ENCODE measurements around the gene NUDT17. TPM values are rescaled to one million over a fixed set of nuclear protein-coding genes. Genes with fewer than 3 reads are reported as not detected.

Gene NUDT17
- total and polyA plus RNA-seq, 2 donors (not counting 1 experiment from before 2014, with no cell fraction given) = 3.4 to 5.1 TPM

GRCh38 chr1:145893306-145894055, 48.1 kb downstream of the NUDT17 start:
- Histone ChIP-seq H3K79me2 (ENCODE audit: control insufficient read depth, insufficient read depth, low read length) (no peaks in the 10 kb centered on the region), H3K36me3 (ENCODE audit: control insufficient read depth, insufficient read depth, low read length) (no peaks in the 10 kb centered on the region), H3K4me1 (ENCODE audit: control insufficient read depth, extremely low read depth, insufficient read depth, low read length) (peaks cover 19% of the 10 kb centered on the region), H3K9me3 (ENCODE audit: control insufficient read depth, insufficient read depth, low read depth, low read length) (no peaks in the 10 kb centered on the region), H4K20me1 (ENCODE audit: control insufficient read depth, extremely low read depth, insufficient read depth, low read length) (no peaks in the 10 kb centered on the region), H3K4me3 (replicated peaks in 1 of 4; ENCODE audit: control extremely low read depth in 1 of 4, insufficient read depth in 1 of 4, low read depth in 3 of 4, low read length in 4 of 4) (no peak overlapping the region), H3K4me2 (ENCODE audit: extremely low read depth, insufficient read depth, low read length) (no peak overlapping the region), H3K27me3 (ENCODE audit: control insufficient read depth, insufficient read depth, low read length) (no peaks in the 10 kb centered on the region), H3K9ac (ENCODE audit: insufficient read depth, low read length) (no peak overlapping the region), H3K27ac (ENCODE audit: insufficient read depth, low read length) (no peak overlapping the region), H2AFZ (ENCODE audit: low read length) (no peak overlapping the region)
- TF ChIP-seq CTCF (conservative IDR thresholded peaks at IDR 0.05 in 1 of 2, IDR thresholded peaks at IDR 0.05 in 1 of 2; ENCODE audit: low read depth in 1 of 2, low read length in 2 of 2) (no peak), EZH2 (IDR thresholded peaks at IDR 0.05; ENCODE audit: low read length, missing control alignments) (no peak)
- no peak for DNase-seq (ENCODE audit: low read depth in 2 of 2)

- Histone ChIP-seq H3K4me1 (ENCODE audit: control insufficient read depth, extremely low read depth, insufficient read depth, low read length) (peaks cover 19% of the 10 kb centered on the region), H3K4me2 (ENCODE audit: extremely low read depth, insufficient read depth, low read length) (no peak overlapping the region), H2AFZ (ENCODE audit: low read length) (no peak overlapping the region), H3K9ac (ENCODE audit: insufficient read depth, low read length) (no peak overlapping the region), H3K27ac (ENCODE audit: insufficient read depth, low read length) (no peak overlapping the region), H3K9me3 (ENCODE audit: control insufficient read depth, insufficient read depth, low read depth, low read length) (no peaks in the 10 kb centered on the region), H3K27me3 (ENCODE audit: control insufficient read depth, insufficient read depth, low read length) (no peaks in the 10 kb centered on the region), H3K36me3 (ENCODE audit: control insufficient read depth, insufficient read depth, low read length) (no peaks in the 10 kb centered on the region), H4K20me1 (ENCODE audit: control insufficient read depth, extremely low read depth, insufficient read depth, low read length) (no peaks in the 10 kb centered on the region), H3K4me3 (replicated peaks in 1 of 4; ENCODE audit: control extremely low read depth in 1 of 4, insufficient read depth in 1 of 4, low read depth in 3 of 4, low read length in 4 of 4) (no peak overlapping the region), H3K79me2 (ENCODE audit: control insufficient read depth, insufficient read depth, low read length) (no peaks in the 10 kb centered on the region)
- DNase-seq (ENCODE audit: low read depth in 2 of 2) = no peak
- TF ChIP-seq CTCF (conservative IDR thresholded peaks at IDR 0.05 in 1 of 2, IDR thresholded peaks at IDR 0.05 in 1 of 2; ENCODE audit: low read depth in 1 of 2, low read length in 2 of 2) (no peak), EZH2 (IDR thresholded peaks at IDR 0.05; ENCODE audit: low read length, missing control alignments) (no peak)
Observed at GRCh38 chr1:145895471-145895870, 50.0 kb downstream of the NUDT17 start.

GRCh38 chr1:145897969-145898368, 52.5 kb downstream of the NUDT17 start:
- no peaks in the 10 kb centered on the region for H3K9me3 ChIP-seq (ENCODE audit: control insufficient read depth, insufficient read depth, low read depth, low read length)
- H2AFZ ChIP-seq (ENCODE audit: low read length) = no peak overlapping the region

More at GRCh38 chr1:145897969-145898368, 52.5 kb downstream of the NUDT17 start:
- Histone ChIP-seq H3K4me3 (replicated peaks in 1 of 4; ENCODE audit: control extremely low read depth in 1 of 4, insufficient read depth in 1 of 4, low read depth in 3 of 4, low read length in 4 of 4) (no peak overlapping the region), H4K20me1 (ENCODE audit: control insufficient read depth, extremely low read depth, insufficient read depth, low read length) (no peaks in the 10 kb centered on the region), H3K9ac (ENCODE audit: insufficient read depth, low read length) (no peak overlapping the region), H3K4me1 (ENCODE audit: control insufficient read depth, extremely low read depth, insufficient read depth, low read length) (peaks cover 2% of the 10 kb centered on the region), H3K4me2 (ENCODE audit: extremely low read depth, insufficient read depth, low read length) (no peak overlapping the region), H3K27ac (ENCODE audit: insufficient read depth, low read length) (no peak overlapping the region), H3K27me3 (ENCODE audit: control insufficient read depth, insufficient read depth, low read length) (no peaks in the 10 kb centered on the region), H3K36me3 (ENCODE audit: control insufficient read depth, insufficient read depth, low read length) (no peaks in the 10 kb centered on the region), H3K79me2 (ENCODE audit: control insufficient read depth, insufficient read depth, low read length) (no peaks in the 10 kb centered on the region)
- no peak for DNase-seq (ENCODE audit: low read depth in 2 of 2)
- TF ChIP-seq EZH2 (IDR thresholded peaks at IDR 0.05; ENCODE audit: low read length, missing control alignments) = no peak
- no peak for TF ChIP-seq CTCF (conservative IDR thresholded peaks at IDR 0.05 in 1 of 2, IDR thresholded peaks at IDR 0.05 in 1 of 2; ENCODE audit: low read depth in 1 of 2, low read length in 2 of 2)

Other genes starting within 250 kb of the NUDT17 start
- gene GPR89A, start 237.6 kb upstream of the NUDT17 start, total RNA-seq = 22.1 and 23.6 TPM in 2 replicates
- gene GPR89A, start 237.6 kb upstream of the NUDT17 start, polyA plus RNA-seq = 25.4 and 30.8 TPM in 2 replicates
- gene PDZK1, start 138.3 kb upstream of the NUDT17 start, total RNA-seq = 0.26 and 1.5 TPM in 2 replicates
- 0.91 and 2.3 TPM in 2 replicates for gene PDZK1, start 138.3 kb upstream of the NUDT17 start, polyA plus RNA-seq
- not detected in 2 replicates for gene CD160, start 126.1 kb upstream of the NUDT17 start, total RNA-seq
- 0.05 TPM in 1 of 2 replicates, not detected in the other for gene CD160, start 126.1 kb upstream of the NUDT17 start, polyA plus RNA-seq
- 9.2 and 19.8 TPM in 2 replicates for gene RNF115, start 21.5 kb upstream of the NUDT17 start, total RNA-seq
- gene RNF115, start 21.5 kb upstream of the NUDT17 start, polyA plus RNA-seq = 16.2 and 25.5 TPM in 2 replicates
- 32.1 and 38.3 TPM in 2 replicates for gene POLR3C, start 21.4 kb upstream of the NUDT17 start, total RNA-seq
- gene POLR3C, start 21.4 kb upstream of the NUDT17 start, polyA plus RNA-seq = 45.1 and 64.5 TPM in 2 replicates
- 5.1 and 8.9 TPM in 2 replicates for gene PIAS3, start 13.5 kb downstream of the NUDT17 start, total RNA-seq
- gene PIAS3, start 13.5 kb downstream of the NUDT17 start, polyA plus RNA-seq = 22.9 and 29.3 TPM in 2 replicates
- 2.3 and 4.5 TPM in 2 replicates for gene ANKRD35, start 40.2 kb downstream of the NUDT17 start, total RNA-seq
- gene ANKRD35, start 40.2 kb downstream of the NUDT17 start, polyA plus RNA-seq = 0.65 and 3.4 TPM in 2 replicates
- gene ITGA10, start 64.4 kb downstream of the NUDT17 start, total RNA-seq = 0.51 and 2.8 TPM in 2 replicates
- 1.2 and 1.7 TPM in 2 replicates for gene ITGA10, start 64.4 kb downstream of the NUDT17 start, polyA plus RNA-seq
- 21.1 and 28.2 TPM in 2 replicates for gene PEX11B, start 73.1 kb downstream of the NUDT17 start, total RNA-seq
- 34.3 and 41.3 TPM in 2 replicates for gene PEX11B, start 73.1 kb downstream of the NUDT17 start, polyA plus RNA-seq
- 56.6 and 61.9 TPM in 2 replicates for gene RBM8A, start 81.9 kb downstream of the NUDT17 start, total RNA-seq
- 137 and 235 TPM in 2 replicates for gene RBM8A, start 81.9 kb downstream of the NUDT17 start, polyA plus RNA-seq
- 10.5 and 14.2 TPM in 2 replicates for gene LIX1L, start 112.4 kb downstream of the NUDT17 start, total RNA-seq
- 63.3 and 65.7 TPM in 2 replicates for gene LIX1L, start 112.4 kb downstream of the NUDT17 start, polyA plus RNA-seq
- 0.26 and 1.2 TPM in 2 replicates for gene ANKRD34A, start 118.9 kb downstream of the NUDT17 start, total RNA-seq
- 1.9 and 2.6 TPM in 2 replicates for gene ANKRD34A, start 118.9 kb downstream of the NUDT17 start, polyA plus RNA-seq
- 15.4 and 23.8 TPM in 2 replicates for gene POLR3GL, start 119.1 kb downstream of the NUDT17 start, total RNA-seq
- gene POLR3GL, start 119.1 kb downstream of the NUDT17 start, polyA plus RNA-seq = 22.6 and 23.3 TPM in 2 replicates
- 361 and 773 TPM in 2 replicates for gene TXNIP, start 150.9 kb downstream of the NUDT17 start, total RNA-seq
- gene TXNIP, start 150.9 kb downstream of the NUDT17 start, polyA plus RNA-seq = 61.1 and 204 TPM in 2 replicates
- gene HJV, start 176.1 kb downstream of the NUDT17 start, total RNA-seq = not detected in 2 replicates
- not detected in 2 replicates for gene HJV, start 176.1 kb downstream of the NUDT17 start, polyA plus RNA-seq